ENCODE results near the gene AKNA.
"Not testable (repeated sequence)": the region's sequence is repeated elsewhere in the genome, so short reads cannot be mapped to it uniquely, and the experiment has no call there.

The AKNA gene

DNA sequence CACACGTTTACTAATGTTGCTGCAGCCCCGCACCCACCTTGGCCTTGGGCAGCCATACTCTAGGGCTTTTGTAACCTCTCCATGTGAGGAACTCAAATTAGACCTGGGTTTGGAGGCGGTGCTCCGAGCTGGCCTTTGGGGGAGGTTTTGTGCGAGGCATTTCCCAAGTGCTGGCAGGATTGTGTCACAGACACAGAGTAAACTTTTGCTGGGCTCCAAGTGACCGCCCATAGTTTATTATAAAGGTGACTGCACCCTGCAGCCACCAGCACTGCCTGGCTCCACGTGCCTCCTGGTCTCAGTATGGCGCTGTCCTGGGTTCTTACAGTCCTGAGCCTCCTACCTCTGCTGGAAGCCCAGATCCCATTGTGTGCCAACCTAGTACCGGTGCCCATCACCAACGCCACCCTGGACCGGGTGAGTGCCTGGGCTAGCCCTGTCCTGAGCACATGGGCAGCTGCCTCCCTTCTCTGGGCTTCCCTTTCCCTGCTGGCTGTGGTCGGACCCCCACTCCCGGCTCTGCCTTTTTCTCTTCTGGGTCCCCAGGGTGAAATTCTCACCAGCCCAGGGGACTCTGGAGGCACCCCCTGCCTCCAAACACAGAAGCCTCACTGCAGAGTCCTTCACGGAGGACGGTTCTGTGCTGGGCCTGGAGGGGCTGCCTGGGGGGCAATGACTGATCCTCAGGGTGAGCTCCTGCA, 64.8 kb downstream of the AKNA start, which contains the start of gene ORM1:
Gene ORM1, plus strand, starts transcription at position 268 of the 701 bp plus-strand sequence. Its CDS starts 36 bp downstream, at position 304.
- not testable (repeated sequence) for DNase-seq (ENCODE audit: low spot score)

DNA sequence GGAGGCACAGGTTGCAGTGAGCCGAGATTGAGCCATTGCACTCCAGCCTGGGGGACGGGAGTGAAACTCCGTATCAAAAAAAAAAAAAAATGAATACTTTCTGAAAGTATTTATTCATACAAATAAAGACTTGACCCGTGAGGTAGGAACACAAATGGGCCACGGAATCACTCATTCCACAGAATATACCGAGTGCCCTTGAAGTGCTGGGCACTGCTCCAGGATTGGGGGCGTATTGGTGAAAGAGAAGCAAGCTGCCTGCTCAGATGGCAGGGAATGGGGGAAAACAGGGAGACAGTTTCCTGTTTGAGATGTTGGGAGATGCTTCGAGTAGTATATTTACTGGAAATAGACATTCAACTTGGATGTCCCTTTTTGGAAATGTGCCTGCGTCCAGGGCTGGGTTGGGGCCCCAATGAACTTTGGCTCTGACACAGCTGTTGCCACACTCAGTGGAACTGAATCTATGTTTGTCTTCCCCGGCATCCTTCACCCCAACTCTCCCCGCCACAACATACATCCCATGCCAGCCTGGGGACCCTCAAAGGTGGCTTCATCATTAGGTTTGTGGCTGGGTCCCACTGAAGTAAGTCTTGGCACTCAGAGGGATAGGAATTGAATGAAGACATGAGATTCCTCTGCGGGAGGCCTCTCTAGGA, 65.5 kb downstream of the AKNA start:
- DNase-seq (ENCODE audit: low spot score), result not testable (repeated sequence)

DNA sequence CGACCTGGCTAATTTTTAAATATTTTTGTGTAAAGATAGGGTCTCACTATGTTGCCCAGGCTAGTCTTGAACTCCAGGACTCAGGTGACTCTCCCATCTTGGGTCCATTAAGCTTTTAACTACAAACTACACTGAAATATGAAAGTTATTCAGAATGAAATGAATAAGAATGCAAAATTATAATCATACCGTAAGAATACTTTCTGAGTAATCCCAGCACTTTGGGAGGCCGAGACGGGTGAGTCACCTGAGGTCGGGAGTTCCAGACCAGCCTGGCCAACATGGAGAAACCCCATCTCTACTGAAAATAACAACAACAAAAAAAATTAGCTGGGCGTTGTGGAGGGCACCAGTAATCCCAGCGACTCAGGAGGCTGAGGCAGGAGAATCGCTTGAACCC, 66.0 kb downstream of the AKNA start:
- DNase-seq (ENCODE audit: low spot score), result peak; percentile 39

DNA sequence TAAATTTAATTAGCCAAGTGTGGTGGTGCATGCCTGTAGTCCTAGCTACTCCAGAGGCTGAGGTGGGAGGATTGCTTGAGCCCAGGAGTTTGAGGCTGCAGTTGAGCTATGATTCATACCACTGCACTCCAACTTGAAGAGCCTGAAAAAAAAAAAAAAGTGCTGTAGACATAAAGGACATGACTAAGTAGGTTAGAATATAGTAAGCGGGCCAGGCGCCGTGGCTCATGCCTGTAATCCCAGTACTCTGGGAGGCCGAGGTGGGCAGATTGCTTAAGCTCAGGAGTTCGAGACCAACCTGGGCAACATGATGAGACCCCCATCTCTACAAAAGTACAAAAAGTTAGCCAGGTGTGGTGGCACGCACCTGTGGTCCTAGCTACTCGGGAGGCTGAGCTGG, 67.1 kb downstream of the AKNA start:
- DNase-seq (ENCODE audit: low spot score), result not testable (repeated sequence)

DNA sequence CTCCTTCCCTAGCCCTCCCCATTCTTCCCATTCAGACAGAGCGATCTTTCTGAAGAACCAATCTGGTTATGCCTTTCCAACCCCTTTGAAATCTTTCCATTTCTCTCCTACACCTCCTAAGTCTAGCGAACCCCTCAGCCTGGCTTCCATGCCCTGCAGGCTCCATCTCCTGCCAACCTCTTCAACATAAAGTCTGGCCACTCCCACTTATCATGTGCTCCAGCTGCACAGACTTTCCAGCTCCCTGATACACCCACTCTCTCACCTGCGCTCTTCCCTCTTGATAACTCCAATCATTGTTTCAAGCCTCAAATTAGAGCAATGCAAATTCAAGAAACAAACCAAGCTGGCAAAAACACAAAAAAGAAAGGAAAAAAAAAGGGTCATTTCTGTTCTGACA, 68.6 kb downstream of the AKNA start:
- DNase-seq (ENCODE audit: low spot score), result no peak

DNA sequence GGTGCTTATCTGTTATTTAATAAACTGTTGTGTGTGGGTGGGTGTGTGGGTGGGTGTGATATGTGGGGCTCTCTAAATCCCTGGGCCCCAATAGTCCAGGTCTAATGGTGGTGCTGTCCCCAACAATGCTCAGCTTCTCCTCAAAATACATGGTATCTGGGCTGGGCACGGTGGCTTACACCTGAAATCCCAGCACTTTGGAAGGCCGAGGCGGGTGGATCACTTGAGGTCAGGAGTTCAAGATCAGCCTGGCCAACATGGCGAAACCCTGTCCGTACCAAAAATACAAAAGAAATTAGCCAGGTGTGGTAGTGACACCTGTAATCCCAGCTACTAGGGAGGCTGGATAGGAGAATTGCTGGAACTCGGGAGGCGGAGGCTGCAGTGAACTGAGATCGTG, 69.4 kb downstream of the AKNA start:
- no peak for DNase-seq (ENCODE audit: low spot score)

DNA sequence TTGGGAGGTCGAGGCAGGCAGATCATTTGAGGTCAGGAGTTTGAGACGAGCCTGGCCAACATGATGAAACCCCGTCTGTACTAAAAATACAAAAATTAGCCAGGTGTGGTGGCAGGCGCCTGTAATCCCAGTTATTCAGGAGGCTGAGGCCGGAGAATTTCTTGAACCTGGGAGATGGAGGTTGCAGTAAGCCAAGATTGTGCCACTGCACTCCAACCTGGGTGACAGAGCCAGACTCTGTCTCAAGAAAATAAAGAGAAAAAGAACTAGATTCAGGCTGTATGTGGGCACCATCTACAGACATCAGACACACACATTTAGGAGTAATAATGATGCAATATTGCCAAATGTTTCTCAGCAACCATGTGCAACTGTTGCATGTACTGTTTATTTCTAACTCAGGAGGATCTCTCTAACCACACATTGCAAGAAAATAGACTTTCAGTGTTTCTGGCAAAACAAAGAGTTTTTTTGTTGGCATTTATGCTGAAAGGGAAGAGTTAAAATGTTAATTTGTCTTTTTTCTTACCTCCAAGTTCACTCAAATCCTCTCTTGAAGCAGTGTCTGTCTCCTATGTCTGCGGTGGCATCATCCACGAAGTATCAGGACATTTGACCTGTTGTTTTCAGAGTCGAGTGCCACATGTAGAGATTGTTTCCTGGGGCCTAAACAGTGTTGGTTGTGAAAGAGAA, 70.0 kb downstream of the AKNA start:
- DNase-seq (ENCODE audit: low spot score), result no peak

DNA sequence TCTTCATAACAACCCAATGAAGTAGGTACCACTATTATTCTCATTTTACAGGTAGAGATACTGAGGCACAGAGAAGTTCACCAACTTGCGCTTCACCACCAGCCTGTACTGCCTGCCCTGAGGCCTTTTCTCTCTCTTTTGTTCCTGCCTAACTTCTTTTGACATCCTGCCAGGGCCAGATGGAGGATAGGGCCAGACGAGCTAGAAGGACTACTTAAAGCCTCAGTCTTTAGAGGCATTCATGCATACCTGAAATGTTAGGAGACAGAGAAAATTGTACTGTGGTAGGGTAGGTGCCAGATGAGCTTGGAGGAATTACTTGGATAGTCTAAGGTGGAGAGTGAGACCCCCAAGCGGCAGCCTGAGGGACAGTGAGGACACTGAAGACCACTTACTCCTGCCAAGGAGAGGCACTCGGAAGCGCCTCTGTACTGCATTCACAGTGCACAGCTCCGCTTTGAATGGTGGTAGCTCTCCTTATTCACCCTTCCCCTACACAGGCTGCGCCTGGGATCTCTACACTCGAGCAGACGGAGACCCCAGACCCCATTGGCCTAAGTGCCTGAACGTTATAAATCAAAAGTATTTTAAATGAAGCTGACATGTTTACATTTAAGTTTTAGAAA, 71.1 kb downstream of the AKNA start:
- peak; percentile 10 for DNase-seq (ENCODE audit: low spot score)

DNA sequence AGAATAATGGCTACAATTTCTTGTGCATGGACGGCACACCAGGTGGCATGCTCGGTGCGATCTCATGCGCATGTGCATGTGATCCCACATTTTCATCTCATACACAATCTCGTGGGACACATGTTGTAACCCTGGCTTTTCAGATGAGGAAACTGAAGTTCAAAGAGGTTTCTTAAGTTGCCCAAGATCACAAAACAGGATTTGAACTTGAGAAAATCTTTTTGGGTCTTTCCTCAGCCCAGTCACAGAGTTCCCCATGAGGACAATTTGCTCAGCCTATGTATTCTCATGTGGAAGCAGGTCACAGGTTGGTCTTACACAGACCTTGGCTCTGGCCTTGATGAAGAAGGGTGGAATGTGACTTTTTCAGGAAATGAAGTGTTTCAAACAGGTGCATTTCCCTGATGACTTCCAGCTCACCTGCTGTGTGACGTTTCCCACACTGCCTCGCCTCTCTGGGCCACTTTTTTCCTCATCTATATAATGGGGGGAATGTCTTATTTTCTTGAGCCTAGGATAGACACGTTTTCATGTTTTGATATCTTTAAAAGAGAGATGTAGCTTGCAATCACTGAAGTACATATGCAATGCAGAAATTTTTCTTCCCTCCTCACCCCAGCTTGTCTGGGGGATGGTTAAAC, 71.9 kb downstream of the AKNA start:
- DNase-seq (ENCODE audit: low spot score), result no peak

DNA sequence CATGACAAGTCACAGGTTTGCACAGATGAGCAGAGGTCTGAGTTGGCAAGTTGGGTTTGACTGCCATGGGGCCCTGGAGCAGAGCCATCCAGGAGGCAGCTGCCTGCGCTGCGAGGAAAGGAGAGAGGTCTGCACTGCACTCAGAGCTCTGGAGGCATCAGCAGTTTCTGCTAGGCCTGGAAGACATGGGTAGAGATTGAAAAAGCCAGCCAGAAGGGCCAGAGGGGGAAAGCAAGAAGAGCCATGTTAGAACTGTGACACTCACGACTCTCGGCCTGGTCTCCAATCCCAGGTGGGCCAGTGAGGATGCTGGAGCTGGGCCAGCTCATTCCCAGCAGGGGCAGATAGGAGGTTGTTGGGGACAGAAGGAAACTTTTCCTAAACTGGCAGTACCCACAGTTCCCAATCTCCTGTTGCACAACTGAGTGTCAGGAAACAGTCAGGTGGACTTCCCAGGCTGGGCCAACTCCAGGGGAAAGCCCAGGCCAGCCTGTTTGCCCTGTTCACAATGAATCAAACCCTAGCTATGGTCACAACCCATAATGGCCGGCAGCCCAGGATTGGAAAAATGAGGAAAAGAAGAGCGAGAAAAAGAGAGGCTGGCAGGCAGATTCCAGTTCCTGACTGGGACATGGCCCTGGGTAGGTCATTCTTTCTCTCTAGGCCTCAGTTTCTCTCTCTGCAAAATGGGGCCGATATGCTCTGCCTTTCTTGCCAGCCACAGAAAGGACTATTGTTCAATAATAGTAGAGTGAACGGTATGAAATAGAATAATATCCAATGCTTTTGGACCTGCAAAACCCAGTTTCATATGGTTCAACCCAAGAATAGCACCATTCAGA, 72.7 kb downstream of the AKNA start:
- DNase-seq (ENCODE audit: low spot score), result peak; percentile 20

DNA sequence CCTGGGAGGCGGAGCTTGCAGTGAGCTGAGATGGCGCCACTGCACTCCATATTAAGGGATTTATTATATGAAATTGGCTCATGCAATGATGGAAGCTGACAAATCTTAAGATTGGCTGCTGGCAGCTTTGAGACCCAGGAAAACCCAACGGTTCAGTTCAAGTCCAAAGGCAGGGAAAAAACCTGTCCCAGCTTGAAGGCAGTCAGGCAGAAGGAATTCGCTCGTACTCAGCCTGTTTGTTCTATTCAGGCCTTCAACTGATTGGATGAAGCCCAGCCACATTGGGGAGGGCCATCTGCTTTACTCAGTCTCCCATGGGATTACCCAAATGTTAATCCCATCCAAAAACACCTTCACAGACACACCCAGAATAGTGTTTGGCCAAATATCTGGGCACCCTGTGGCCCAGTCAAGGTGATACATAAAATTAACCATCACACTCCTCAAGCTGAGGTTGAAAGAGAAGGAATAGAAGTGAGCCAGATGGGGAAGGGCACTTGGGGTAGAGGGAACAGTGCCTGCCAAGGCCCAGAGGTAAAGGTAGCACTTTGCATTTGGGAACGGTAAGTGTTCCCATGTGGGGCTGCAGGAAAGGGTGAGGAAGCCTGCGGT, 73.4 kb downstream of the AKNA start:
- DNase-seq (ENCODE audit: low spot score), result no peak

DNA sequence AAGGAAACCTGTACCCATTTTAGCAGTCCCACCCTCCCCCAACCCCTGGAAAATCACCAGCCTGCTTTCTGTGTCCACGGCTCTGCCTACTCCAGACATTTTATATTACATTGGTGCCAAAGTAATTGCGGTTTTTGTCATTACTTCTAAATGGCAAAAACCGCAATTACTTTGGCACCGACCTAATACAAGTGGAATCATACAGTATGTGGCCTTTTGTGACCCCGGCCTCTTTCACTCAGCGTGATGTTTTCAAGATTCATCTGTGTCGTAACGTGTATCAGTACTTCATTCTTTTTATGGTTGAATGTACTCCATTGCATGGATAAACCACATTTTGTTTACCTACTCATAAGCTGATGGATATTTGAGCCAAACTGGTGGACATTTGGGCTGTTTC, 74.6 kb downstream of the AKNA start:
- no peak for DNase-seq (ENCODE audit: low spot score)

DNA sequence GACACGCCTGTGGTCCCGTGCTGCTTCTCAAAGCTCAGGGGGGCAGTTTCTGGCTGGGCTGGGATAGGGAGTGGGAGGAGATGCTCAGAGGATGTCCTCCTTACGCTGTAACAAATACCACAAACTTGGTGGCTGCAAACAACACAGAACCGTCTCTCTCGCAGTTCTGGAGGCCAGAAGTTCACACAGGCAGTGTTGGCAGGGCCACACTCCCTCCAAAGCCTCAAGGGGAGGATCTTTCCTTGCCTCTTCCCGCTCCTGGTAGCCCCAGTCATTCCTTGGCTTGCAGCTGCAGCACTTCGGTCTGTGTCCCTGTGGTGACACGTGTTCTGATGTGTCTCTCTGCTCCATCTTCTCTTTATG, 75.3 kb downstream of the AKNA start:
- DNase-seq (ENCODE audit: low spot score), result no peak

DNA sequence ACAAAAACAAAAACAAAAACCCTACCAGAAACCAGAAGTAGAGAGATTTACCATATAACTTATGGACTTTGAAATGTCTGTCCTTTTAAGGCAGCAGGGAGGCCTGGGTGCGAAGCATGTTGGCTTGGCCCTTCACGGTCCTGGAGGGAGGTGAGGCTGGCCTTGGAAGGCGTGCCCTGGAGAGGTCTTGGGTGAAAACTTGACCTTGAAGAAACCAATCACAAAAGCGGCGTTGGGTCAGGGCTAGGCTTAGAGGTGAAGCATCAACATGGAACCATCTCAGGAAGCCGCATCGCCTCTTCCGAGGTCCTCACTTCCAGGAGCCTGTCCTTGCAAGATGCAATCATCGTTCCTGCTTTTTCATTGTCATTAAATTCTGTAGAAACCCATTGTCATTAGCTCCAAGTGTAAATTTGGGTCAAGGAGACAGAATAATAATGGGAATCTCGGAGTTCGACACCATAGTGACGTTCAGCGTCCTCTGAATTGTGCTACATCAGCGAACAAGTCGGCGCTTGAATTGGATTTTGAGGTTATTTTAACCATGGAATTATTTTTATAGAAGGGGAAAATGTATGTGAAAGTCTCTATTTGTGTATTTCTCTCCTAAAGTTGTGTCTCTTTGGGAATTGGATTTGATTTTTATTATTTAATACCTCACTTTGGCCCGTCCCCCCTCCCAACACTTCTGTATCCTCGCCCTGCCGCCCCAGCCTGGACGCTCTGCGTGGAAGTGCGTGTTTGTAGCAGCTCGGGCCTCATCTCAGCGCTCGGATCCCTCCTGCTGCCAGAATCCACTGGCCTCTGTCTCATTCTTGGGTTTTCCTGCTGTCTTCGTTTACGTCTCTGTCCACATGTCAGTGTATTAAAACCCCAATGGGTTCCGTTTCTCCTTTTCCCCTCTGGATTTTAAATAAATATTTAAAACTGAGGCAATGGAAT, 75.9 kb downstream of the AKNA start:
- DNase-seq (ENCODE audit: low spot score), result no peak

DNA sequence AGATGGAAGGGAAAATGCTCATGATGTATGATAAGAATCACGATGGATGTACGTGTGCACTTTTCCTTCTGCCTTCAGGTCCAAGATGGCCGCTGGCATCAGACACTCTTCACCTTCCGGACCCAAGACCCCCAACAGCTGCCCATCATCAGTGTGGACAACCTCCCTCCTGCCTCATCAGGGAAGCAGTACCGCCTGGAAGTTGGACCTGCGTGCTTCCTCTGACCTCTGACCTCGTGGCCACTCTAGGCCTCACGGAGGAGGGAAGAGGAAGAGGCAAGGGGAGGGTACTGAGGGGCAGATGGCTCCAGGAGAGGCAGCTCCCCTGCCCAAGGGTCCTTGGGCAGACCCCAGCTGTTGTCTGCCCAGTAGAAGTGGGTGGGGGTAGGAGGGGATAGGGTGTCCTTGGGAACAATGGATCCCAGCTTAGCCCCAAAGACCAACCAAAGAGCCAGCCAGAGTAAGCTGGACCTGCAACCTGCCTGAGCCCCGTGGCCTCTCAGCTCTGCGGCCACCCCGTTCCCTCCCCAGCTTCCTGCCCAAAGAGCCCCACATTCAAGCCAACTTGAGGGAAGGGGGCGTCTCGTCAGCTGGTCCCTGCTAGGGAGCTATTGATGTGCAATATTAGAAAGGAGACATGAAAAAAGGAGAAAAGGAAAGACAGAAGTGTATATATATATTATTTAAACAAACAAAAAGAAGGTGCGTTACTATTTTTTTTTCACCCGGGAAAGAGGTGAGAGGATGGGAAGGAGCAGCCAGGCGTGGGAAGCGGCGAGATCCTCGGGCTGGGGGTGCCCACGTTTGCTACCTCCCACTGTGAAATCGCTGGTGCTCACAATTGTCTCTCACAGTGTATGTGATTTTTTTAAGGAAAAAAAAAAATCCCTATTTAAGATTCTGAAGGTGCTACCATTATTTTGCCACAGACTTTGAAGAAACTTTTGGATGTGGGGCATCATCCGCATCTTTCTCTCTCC, 77.0 kb downstream of the AKNA start:
- DNase-seq (ENCODE audit: low spot score), result no peak

DNA sequence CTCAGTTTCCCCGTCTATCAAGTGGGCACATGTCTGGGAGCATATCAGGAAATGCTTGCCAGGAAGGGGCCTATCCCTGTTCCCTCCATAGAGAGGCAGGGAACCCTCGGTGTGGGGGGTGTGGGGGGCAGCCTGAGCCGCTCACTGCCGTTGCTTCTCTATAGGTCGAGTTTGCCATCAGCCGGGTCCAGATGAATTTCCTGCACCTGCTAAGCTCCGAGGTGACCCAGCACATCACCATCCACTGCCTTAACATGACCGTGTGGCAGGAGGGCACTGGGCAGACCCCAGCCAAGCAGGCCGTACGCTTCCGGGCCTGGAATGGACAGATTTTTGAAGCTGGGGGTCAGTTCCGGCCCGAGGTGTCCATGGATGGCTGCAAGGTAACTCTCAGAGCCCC, 78.7 kb downstream of the AKNA start:
- no peak for DNase-seq (ENCODE audit: low spot score)

DNA sequence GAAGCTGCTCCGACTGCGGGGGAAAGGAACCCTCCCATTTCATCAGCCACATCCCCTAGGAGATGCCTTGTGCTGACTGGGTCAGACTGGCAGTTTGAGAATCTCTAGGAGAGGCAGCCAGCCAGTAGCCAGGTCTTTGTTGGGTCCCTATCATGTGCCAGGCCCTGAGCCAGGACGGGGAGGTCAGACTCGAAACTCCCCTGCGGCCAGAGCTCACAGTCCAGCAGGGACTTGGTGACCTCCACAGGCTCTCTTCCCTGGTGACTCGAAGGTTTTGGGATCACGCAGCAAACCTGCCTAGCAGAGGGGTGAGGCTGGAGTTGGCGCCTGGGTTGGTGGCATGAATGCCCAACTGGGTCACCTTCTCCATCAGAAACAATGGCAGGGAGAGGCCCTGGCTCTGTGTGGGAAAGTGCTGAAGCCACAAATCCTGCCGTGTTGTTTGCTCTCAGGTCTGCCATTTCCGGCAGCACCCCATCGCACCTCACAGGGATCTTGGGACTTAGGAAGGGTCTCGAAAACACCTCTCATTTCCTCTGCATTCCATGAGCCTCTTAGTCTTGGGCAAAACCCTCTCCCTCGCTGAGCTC, 79.3 kb downstream of the AKNA start:
- DNase-seq (ENCODE audit: low spot score), result no peak

DNA sequence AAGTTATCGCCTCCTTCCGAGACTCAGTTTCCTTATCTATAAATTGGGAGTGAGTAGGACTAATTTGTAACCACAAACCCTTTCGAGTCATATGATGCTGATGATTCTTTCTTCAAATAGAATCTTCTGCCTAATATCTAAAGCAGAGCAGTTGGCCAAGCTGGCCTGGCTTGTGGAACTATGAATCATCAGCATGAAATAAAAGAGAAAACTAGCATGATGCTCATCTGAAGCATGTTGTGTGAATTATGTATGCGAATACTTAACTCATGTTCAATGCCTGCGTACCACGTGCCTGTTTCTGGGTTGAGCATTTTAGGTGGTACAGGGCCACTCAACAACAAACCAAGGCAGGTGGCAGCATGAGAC, 79.9 kb downstream of the AKNA start:
- DNase-seq (ENCODE audit: low spot score), result no peak

Data from kidney tubule cell (primary cell).